Measurements from ENCODE around the gene SPACA5.
"Not testable (repeated sequence)": the region's sequence is repeated elsewhere in the genome, so short reads cannot be mapped to it uniquely, and the experiment has no call there.

The SPACA5 gene

DNA sequence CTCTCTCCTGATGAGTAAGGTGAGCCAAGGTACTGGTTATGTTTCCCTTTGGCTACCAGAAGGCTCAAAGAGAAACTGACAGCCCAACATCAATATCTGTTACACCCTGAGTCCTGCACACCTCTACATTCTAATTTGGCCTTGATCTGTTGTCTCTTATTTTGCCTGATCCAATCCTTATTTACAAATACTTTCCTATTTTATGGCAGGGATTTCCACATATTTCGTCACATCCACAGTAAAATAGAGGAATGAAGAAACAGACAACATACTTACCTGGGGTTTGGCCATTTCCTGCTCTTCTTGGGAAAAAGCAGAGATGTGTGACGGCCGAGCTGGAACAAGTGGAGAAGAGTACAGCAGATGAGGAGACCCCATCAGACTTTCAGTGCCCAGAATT is 4.5 kb upstream of the SPACA5 start:
- DNase-seq (ENCODE audit: insufficient read length) (no peak), FAIRE-seq (no peak)
- no peak for TF ChIP-seq POLR2A (IDR thresholded peaks at IDR 0.05; ENCODE audit: low read depth, low read length)

GRCh38 chrX:48002929-48003328 is 3.9 kb upstream of the SPACA5 start:
- DNase-seq (ENCODE audit: insufficient read length) (no peak), FAIRE-seq (no peak)
- TF ChIP-seq POLR2AphosphoS5 (IDR thresholded peaks at IDR 0.05; ENCODE audit: low read depth, low read length): no peak
- TF ChIP-seq TAF1 (IDR thresholded peaks at IDR 0.05; ENCODE audit: borderline replicate concordance, low read depth, low read length): no peak
- TF ChIP-seq POLR2A (IDR thresholded peaks at IDR 0.05; ENCODE audit: low read depth, low read length): no peak

DNA sequence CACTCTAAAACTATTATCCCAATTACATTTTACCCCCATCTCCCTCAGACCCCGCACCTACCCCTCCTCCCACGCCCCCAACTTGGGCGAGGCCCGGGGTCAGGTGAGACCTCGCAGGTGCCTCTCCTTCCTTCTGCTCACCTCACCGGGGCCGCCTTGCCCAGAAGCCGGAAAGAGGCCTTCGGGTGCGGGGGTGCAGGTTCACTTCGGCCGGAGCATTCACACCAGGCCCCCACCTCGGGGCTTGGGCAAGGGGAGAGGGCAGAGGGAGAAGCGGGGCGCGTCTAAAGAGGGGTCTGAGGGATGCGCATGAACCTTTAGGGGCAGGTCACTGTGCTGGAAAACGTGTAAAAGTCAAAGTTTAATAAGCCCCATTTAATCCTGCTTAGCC is 3.4 kb upstream of the SPACA5 start:
- peak; percentile 23 for DNase-seq (ENCODE audit: insufficient read length)
- no peak for FAIRE-seq
- TF ChIP-seq TAF1 (IDR thresholded peaks at IDR 0.05; ENCODE audit: borderline replicate concordance, low read depth, low read length) (no peak), POLR2AphosphoS5 (IDR thresholded peaks at IDR 0.05; ENCODE audit: low read depth, low read length) (no peak), POLR2A (IDR thresholded peaks at IDR 0.05; ENCODE audit: low read depth, low read length) (no peak)

GRCh38 chrX:48003758-48004457 is 2.9 kb upstream of the SPACA5 start, which contains the start of gene ZNF182:
Gene ZNF182, minus strand, starts transcription at chrX:48003989. Its CDS starts 1,380 bp downstream, at chrX:48002609.
- FAIRE-seq: peak; percentile 93
- TF ChIP-seq TAF1 (IDR thresholded peaks at IDR 0.05; ENCODE audit: borderline replicate concordance, low read depth, low read length) (peak; percentile 84), POLR2A (IDR thresholded peaks at IDR 0.05; ENCODE audit: low read depth, low read length) (peak; percentile 75; the same call in 1 of the 2 replicates), POLR2AphosphoS5 (IDR thresholded peaks at IDR 0.05; ENCODE audit: low read depth, low read length) (peak; percentile 81)
- peak; percentile 76 for DNase-seq (ENCODE audit: insufficient read length)

DNA sequence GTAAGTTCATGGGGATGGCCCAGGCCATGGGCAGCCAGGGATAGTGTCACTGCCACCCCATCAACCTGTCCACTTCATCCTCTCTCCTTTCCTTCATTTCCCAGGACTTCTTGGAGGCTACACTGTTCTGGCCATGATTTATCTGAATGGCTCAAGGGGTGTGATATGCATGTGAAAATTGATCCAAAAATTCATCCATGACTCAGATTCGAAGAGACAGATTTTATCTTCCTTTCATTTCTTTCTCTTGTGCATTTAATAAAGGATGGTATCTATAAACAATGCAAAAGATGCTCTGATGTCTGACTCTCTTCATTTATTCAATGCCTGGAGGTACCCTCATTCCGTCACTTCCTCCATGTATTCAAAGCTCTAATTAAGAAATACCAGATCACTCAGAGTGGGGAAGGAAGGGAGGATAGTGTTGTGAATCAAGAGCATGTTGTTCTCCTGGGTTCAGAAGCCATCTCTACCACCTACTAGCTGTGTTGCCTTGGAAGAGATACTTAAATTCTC is 2.7 kb downstream of the SPACA5 start:
- FAIRE-seq; DNase-seq (ENCODE audit: insufficient read length): not testable (repeated sequence)

- not testable (repeated sequence) for FAIRE-seq; DNase-seq (ENCODE audit: insufficient read length)
These were observed 10.0 kb downstream of the SPACA5 start for GRCh38 chrX:48016583-48017310.

DNA sequence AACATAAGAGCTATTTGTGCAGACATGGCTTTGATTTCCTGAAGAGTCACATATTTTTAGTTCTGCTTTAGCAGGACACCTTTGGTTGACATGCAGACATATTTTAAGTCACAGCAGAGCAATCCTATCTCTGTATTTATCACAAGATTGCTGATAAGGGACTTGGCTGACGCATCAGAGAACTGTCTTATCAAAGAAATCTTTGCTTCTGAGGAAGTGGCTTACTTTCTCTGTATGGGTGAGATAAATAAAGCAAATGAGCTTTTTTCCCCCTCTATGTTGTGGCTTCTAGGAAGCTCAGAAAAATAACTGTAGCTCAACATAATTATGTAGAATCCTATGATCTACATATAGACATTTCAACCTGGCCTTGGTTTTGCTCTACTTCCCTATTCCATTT is 13.1 kb downstream of the SPACA5 start:
- FAIRE-seq: peak; percentile 91

GRCh38 chrX:48020472-48020871 is 13.7 kb downstream of the SPACA5 start:
- not testable (repeated sequence) for DNase-seq (ENCODE audit: insufficient read length)
- FAIRE-seq: peak; percentile 69

More for the DNA sequence above, 13.1 kb downstream of the SPACA5 start:
- DNase-seq (ENCODE audit: insufficient read length): not testable (repeated sequence)

- DNase-seq (ENCODE audit: insufficient read length) (no peak), FAIRE-seq (peak; percentile 87)
- no peak for TF ChIP-seq POLR2AphosphoS5 (IDR thresholded peaks at IDR 0.05; ENCODE audit: low read depth, low read length)
- TF ChIP-seq TAF1 (IDR thresholded peaks at IDR 0.05; ENCODE audit: borderline replicate concordance, low read depth, low read length): no peak
- TF ChIP-seq POLR2A (IDR thresholded peaks at IDR 0.05; ENCODE audit: low read depth, low read length): no peak
These were observed 14.5 kb downstream of the SPACA5 start for GRCh38 chrX:48021026-48021900.

DNA sequence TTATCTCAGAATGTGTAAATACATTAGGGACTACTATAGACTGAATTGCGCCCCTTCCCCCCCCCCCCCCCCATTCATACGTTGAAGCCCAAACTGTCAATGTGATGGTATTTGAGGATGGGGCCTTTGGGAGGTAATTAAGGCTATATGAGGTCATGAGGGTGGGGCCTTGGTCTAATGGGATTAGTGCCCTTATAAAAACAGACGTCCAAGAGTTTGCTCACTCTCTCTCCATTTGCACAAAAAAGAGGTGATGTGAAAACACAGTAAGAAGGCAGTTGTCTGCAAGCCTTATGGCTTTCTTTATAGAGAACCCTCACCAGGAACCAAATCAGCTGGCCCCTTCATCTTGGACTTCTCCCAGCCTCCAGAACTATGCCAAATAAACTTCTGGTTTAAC is 15.3 kb downstream of the SPACA5 start:
- TF ChIP-seq POLR2AphosphoS5 (IDR thresholded peaks at IDR 0.05; ENCODE audit: low read depth, low read length): no peak
- no peak for TF ChIP-seq POLR2A (IDR thresholded peaks at IDR 0.05; ENCODE audit: low read depth, low read length)
- TF ChIP-seq TAF1 (IDR thresholded peaks at IDR 0.05; ENCODE audit: borderline replicate concordance, low read depth, low read length): no peak
- FAIRE-seq (no peak), DNase-seq (ENCODE audit: insufficient read length) (no peak)

DNA sequence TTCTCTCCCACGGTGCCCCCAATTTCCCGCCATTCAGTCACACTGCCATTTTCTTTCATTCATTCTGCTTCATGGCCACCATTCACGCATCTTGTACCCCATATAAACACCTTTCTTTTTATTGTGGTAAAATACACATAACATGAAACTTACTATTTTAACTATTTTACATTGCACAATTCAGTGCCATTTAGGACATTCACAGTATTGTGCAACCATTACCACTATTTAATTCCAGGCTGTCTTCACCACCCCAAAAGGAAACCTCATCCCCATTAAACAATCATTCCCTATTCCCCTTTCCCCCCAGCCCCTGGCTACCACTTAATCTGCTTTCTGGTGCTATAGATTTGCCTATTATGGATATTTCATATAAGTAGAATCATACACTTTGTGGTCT is 15.9 kb downstream of the SPACA5 start:
- no peak for TF ChIP-seq POLR2A (IDR thresholded peaks at IDR 0.05; ENCODE audit: low read depth, low read length)
- DNase-seq (ENCODE audit: insufficient read length): no peak
- no peak for FAIRE-seq

GRCh38 chrX:48025561-48025960 is 18.8 kb downstream of the SPACA5 start:
- FAIRE-seq: peak; percentile 84
- no peak for TF ChIP-seq POLR2AphosphoS5 (IDR thresholded peaks at IDR 0.05; ENCODE audit: low read depth, low read length)
- no peak for TF ChIP-seq TAF1 (IDR thresholded peaks at IDR 0.05; ENCODE audit: borderline replicate concordance, low read depth, low read length)
- TF ChIP-seq POLR2A (IDR thresholded peaks at IDR 0.05; ENCODE audit: low read depth, low read length): no peak
- no peak for DNase-seq (ENCODE audit: insufficient read length)

DNA sequence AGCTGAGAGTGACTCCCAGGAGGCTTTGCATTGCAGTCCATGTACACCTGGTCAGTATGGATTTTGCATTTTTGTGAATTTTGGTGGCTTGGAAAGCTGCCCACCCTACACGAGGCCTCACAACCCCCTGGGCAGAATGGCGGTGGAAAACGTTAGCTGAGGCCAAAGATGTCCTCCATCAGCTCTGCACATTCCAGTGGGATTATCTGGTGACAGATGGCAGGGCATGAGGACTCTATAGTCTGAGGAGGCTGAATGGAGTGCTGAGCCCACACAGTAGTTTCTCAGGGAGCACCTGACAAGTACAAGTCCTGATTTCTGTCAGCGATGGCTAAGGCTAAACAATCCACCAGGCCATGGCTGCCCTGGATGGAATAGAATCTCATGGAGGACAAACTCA is 20.8 kb downstream of the SPACA5 start:
- DNase-seq (ENCODE audit: insufficient read length): not testable (repeated sequence)
- FAIRE-seq: peak; percentile 57
